GM12878 (cell line): Measurements from ENCODE around the gene SETD1A. TPM values are rescaled to one million over a fixed set of nuclear protein-coding genes. Genes with fewer than 3 reads are reported as not detected.

ENCODE experiments used
- ATAC-seq: fragments of 200-7000 bp; cut with Tn5 transposase; 3 replicates; pipeline ENCODE4 v1.9.1; 2020; ENCODE audit warnings: mild to moderate bottlenecking, moderate library complexity
- BruUV-seq: library from RNA; stranded (reverse); fragments of 400-500 nt; replicated peaks from 2 replicates; lab custom pipeline; 2021; lab: Mats Ljungman, UMichigan
- CTCF ChIA-PET: fragments of 300-600 bp; sonication (Branson Sonifier 250); formaldehyde crosslinking; extraction: SDS; loops from one replicate; lab custom pipeline; 2021; ENCODE audit warnings: inconsistent platforms; lab: Yijun Ruan, JAX
- POLR2A ChIA-PET: fragments of 350-600 bp; formaldehyde crosslinking; extraction: SDS; loops from one replicate; lab custom pipeline; 2021; ENCODE audit warnings: inconsistent platforms; lab: Charles Lee
- RAD21 ChIA-PET: fragments of 300-600 bp; sonication (Branson Sonifier 250); formaldehyde crosslinking; loops from one replicate; lab custom pipeline; 2023; ENCODE audit warnings: antibody characterized with exemption; ENCODE audit not compliant: unreplicated experiment; lab: Charles Lee
- SMC1A ChIA-PET: fragments of 300-600 bp; sonication (Branson Sonifier 250); formaldehyde crosslinking; loops from one replicate; lab custom pipeline; 2023; ENCODE audit not compliant: unreplicated experiment, uncharacterized antibody; lab: Charles Lee
- DNase-seq: peaks from one replicate; pipeline ENCODE4 v3.0.0-alpha.2; 2011; ENCODE audit warnings: low read depth, low spot score
- FAIRE-seq: peaks from 3 replicates; lab custom pipeline; 2011; peaks lifted over from hg19 to GRCh38; lab: Jason Lieb, UNC
- H2AFZ ChIP-seq: 2 replicates; pipeline ENCODE4 v1.6.0; 2011; ENCODE audit warnings: low read depth, low read length, control low read depth; ENCODE audit not compliant: control insufficient read depth
- H3K27ac ChIP-seq: 2 replicates; pipeline ENCODE4 v1.5.1; 2011; ENCODE audit warnings: control low read depth; ENCODE audit not compliant: control insufficient read depth, insufficient read depth
- H3K27me3 ChIP-seq, 2 experiments: replicated peaks in 1 of 2; 2 replicates each; pipeline versions ENCODE4 v1.6.0 to v1.6.1; 2011; ENCODE audit warnings: low read length in 1 of 2; ENCODE audit not compliant: control insufficient read depth in 2 of 2, insufficient read depth in 2 of 2
- H3K36me3 ChIP-seq, 2 experiments: 2 replicates each; pipeline ENCODE4 v1.5.1; 2011; ENCODE audit warnings: low read length in 1 of 2; ENCODE audit not compliant: control insufficient read depth in 2 of 2, insufficient read depth in 2 of 2
- H3K4me1 ChIP-seq: 2 replicates; pipeline ENCODE4 v1.6.1; 2011; ENCODE audit warnings: mild to moderate bottlenecking, low read length, moderate library complexity, mixed read lengths; ENCODE audit not compliant: control insufficient read depth, insufficient read depth
- H3K4me2 ChIP-seq: 2 replicates; pipeline ENCODE4 v1.6.0; 2011; ENCODE audit warnings: control low read depth; ENCODE audit not compliant: control insufficient read depth, insufficient read depth
- H3K4me3 ChIP-seq: fragments of 200-600 bp; sonication (generic); 2 replicates; pipeline ENCODE4 v1.5.1; 2016
- H3K79me2 ChIP-seq: 2 replicates; pipeline ENCODE4 v1.6.0; 2011; ENCODE audit warnings: low read length; ENCODE audit not compliant: control insufficient read depth, insufficient read depth
- H3K9ac ChIP-seq: 2 replicates; pipeline ENCODE4 v1.8.0; 2011; ENCODE audit warnings: low read length, control low read depth, mixed read lengths; ENCODE audit not compliant: control insufficient read depth, insufficient read depth
- H3K9me3 ChIP-seq: replicated peaks from 3 replicates; pipeline ENCODE4 v1.5.1; 2011; ENCODE audit warnings: mild to moderate bottlenecking, low read length; ENCODE audit not compliant: control insufficient read depth, insufficient read depth
- H4K20me1 ChIP-seq: 2 replicates; pipeline ENCODE4 v1.6.0; 2011; ENCODE audit not compliant: control insufficient read depth, insufficient read depth
- BMI1 ChIP-seq: fragments of 450-650 bp; IDR thresholded peaks from 2 replicates; pipeline ENCODE4 v1.6.1; 2016; ENCODE audit warnings: mild to moderate bottlenecking, moderate library complexity, borderline replicate concordance
- CBX3 ChIP-seq: fragments of 200-600 bp; sonication (generic); IDR thresholded peaks from 2 replicates; pipeline ENCODE4 v1.6.1; 2016; ENCODE audit warnings: low read depth, borderline replicate concordance
- CUX1 ChIP-seq: IDR thresholded peaks from 2 replicates; pipeline ENCODE4 v1.6.1; 2012; ENCODE audit warnings: improper control_type of control experiment, low read depth, low read length; ENCODE audit not compliant: insufficient replicate concordance
- EGR1 ChIP-seq, 2 experiments: IDR thresholded peaks; 1 replicate in 1 of 2; 2 replicates in 1 of 2; pipeline ENCODE4 v1.6.1; 2011 to 2012; ENCODE audit warnings: low read depth in 2 of 2, low read length in 2 of 2, borderline replicate concordance in 1 of 2, mild to moderate bottlenecking in 1 of 2, moderate library complexity in 1 of 2
- FOXK2 ChIP-seq: fragments of 450-650 bp; IDR thresholded peaks from 2 replicates; pipeline ENCODE4 v1.6.1; 2017; ENCODE audit warnings: mild to moderate bottlenecking, moderate library complexity
- HDAC6 ChIP-seq: fragments of 200-600 bp; sonication (generic); IDR thresholded peaks from one replicate; pipeline ENCODE4 v1.8.0; 2017; ENCODE audit warnings: antibody characterized with exemption; ENCODE audit not compliant: unreplicated experiment
- KDM1A ChIP-seq: fragments of 200-600 bp; sonication (generic); IDR thresholded peaks from 2 replicates; pipeline ENCODE4 v1.6.1; 2016; ENCODE audit warnings: borderline replicate concordance
- MEF2B ChIP-seq: fragments of 450-650 bp; IDR thresholded peaks from 2 replicates; pipeline ENCODE4 v1.6.1; 2018; ENCODE audit warnings: mild to moderate bottlenecking, moderate library complexity; ENCODE audit not compliant: partially characterized antibody, poor library complexity, severe bottlenecking
- NFXL1 ChIP-seq: fragments of 450-650 bp; IDR thresholded peaks from 2 replicates; pipeline ENCODE4 v1.6.1; 2017; ENCODE audit warnings: antibody characterized with exemption, mild to moderate bottlenecking, borderline replicate concordance
- NFYA ChIP-seq: IDR thresholded peaks from 2 replicates; pipeline ENCODE4 v1.6.1; 2011; ENCODE audit warnings: low read depth, mild to moderate bottlenecking, low read length, improper control_type of control experiment, borderline replicate concordance
- NR2F1 ChIP-seq: fragments of 450-650 bp; conservative IDR thresholded peaks from 2 replicates; pipeline ENCODE4 v1.6.1; 2017; ENCODE audit warnings: mild to moderate bottlenecking
- POU2F2 ChIP-seq: IDR thresholded peaks from 3 replicates; pipeline ENCODE4 v1.6.1; 2011; ENCODE audit warnings: low read depth, mild to moderate bottlenecking, low read length, borderline replicate concordance
- SRF ChIP-seq, 2 experiments: IDR thresholded peaks; 2 replicates each; pipeline ENCODE4 v1.6.1; 2011; ENCODE audit warnings: low read depth in 2 of 2, low read length in 2 of 2, mild to moderate bottlenecking in 1 of 2, moderate library complexity in 1 of 2
- STAT3 ChIP-seq: IDR thresholded peaks from 2 replicates; pipeline ENCODE4 v1.6.1; 2011; ENCODE audit warnings: low read depth, low read length, improper control_type of control experiment
- TBL1XR1 ChIP-seq: IDR thresholded peaks from 2 replicates; pipeline ENCODE4 v1.6.1; 2012; ENCODE audit warnings: low read depth, low read length, improper control_type of control experiment
- WGBS: methylation state at CpG from one replicate; pipeline ENCODE4 v1.1.6; 2016; ENCODE audit warnings: low lambda C conversion rate; ENCODE audit not compliant: insufficient replicate concordance, insufficient coverage; ENCODE audit errors: missing lambda C conversion rate; 5-methylcytosine and 5-hydroxymethylcytosine counted together
- in situ Hi-C: fragments of 300-500 bp; cut with MboI; formaldehyde crosslinking; loops from 9 replicates; pipeline ENCODE4 v1.14.3; 2018; ENCODE audit warnings: mixed read lengths
- intact Hi-C: fragments of 100-400 bp; cut with micrococcal nuclease; formaldehyde crosslinking; loops from one replicate; pipeline ENCODE4 v1.14.2; 2022; ENCODE audit not compliant: unreplicated experiment
- polyA plus RNA-seq, 11 experiments: library from polyadenylated mRNA; depleted of rRNA in 4 of 11; unstranded in 6 of 11; stranded (reverse) in 5 of 11; fragments of >200 nt; fragmentation: Nextera tagmentation in 4 of 11; fragmentation: Illumina TruSeq in 1 of 11; extraction: Ambion mirVana in 4 of 11; extraction: Trizol in 1 of 11; gene quantifications; 1 replicate in 1 of 11; 2 replicates in 10 of 11; pipeline versions ENCODE4 v1.2.1 to v1.2.3, GENCODE V29; 2011 to 2016; ENCODE audit warnings: inconsistent platforms in 2 of 11, missing spikeins in 2 of 11, low read depth in 1 of 11
- total RNA-seq, 4 experiments: library from RNA; depleted of rRNA in 3 of 4; stranded (reverse); fragments of >200 nt in 3 of 4; fragmentation: Illumina TruSeq in 1 of 4; extraction: Trizol in 1 of 4; gene quantifications; 2 replicates each; pipeline versions ENCODE4 v1.2.1 to v1.2.3, GENCODE V29; 2013 to 2021

The SETD1A gene
- total and polyA plus RNA-seq, 10 of the 15 experiments (the other 5 are each of a cell fraction or from before 2014, with no cell fraction given): 0.02 to 25.9 (median 4.9) TPM

- Histone ChIP-seq H2AFZ (no peak overlapping the region), H4K20me1 (no peaks in the 10 kb centered on the region), H3K9me3 (no peaks in the 10 kb centered on the region), H3K9ac (no peak overlapping the region), H3K27me3 (no peaks in the 10 kb centered on the region; a peak in 1 of 4 replicates), H3K4me3 (no peak overlapping the region), H3K4me1 (no peaks in the 10 kb centered on the region), H3K4me2 (no peak overlapping the region), H3K79me2 (no peaks in the 10 kb centered on the region), H3K36me3 (no peaks in the 10 kb centered on the region), H3K27ac (no peak overlapping the region)
- ChIA-PET RAD21 (no interaction called here), POLR2A (no interaction called here), SMC1A (interaction anchor here (0.6 kb wide), 1 partner anchor 41 kb away, joined by 3 read pairs; no protein-coding TSS in a partner anchor), CTCF (interaction anchor here (0.7 kb wide), 2 partner anchors 113 to 405 kb away, joined by 3 read pairs; no protein-coding TSS in a partner anchor)
- intact Hi-C loops (no loop called here), in situ Hi-C loops (no loop called here)
- TF ChIP-seq TBL1XR1 (no peak), NFYA (no peak), FOXK2 (no peak), KDM1A (no peak), NR2F1 (no peak), SRF (IDR thresholded peaks at IDR 0.05; ENCODE audit: low read depth in 2 of 2, low read length in 2 of 2) (no peak), STAT3 (no peak), NFXL1 (no peak), BMI1 (no peak), CBX3 (no peak), EGR1 (IDR thresholded peaks at IDR 0.05; ENCODE audit: borderline replicate concordance in 1 of 2, low read depth in 2 of 2, low read length in 2 of 2) (no peak), HDAC6 (no peak), MEF2B (no peak), CUX1 (no peak), POU2F2 (no peak)
- 44% methylated on average over 6 of the region's 6 CpGs for WGBS
- no TSS peak for BruUV-seq
- no peak for ATAC-seq
- no peak for FAIRE-seq
- no peak for DNase-seq
Observed at GRCh38 chr16:31003744-31004143, 46.2 kb downstream of the SETD1A start.
